ENCODE measurements around the gene RNH1.

The RNH1 gene

DNA sequence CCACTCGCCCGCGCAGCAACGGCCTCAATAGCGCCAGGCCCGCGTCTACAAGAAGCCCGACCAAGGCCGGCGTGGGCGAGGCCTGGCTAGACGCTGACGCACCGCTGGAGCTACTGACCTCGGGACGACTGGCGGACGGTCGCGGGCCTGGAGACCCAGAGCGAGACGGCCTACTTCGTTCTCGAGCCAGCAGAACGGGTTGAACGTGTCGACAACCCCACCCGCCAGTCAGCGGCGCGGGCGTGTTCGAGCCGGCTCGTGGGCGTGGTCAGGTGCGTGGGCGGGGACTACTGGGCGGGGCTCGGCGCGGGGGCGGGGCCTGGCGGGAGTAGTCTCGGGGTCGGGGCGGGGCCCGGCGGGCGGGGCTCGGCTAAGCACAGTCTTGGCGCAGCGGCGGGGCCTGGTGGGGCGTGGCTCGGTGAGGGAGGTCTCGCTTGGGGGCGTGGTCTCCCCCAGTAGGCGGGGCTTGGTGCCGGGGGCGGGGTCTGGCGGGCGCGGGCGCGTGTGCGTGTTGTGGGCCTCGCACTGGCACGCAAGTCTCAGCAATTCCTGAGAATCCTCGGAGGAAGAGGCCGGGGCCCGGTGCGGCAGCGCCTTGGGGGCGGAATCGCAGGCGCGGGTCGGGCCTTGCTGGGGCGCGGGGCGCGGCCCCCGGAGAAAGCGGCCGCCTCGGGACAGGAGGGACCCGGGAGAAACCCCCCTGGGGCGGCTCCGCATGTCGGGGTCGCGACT lies at the start of gene RNH1:
Gene RNH1 (minus strand): TSS at position 248 of the 732 bp plus-strand sequence. CDS start 5,080 bp downstream, outside the sequence.
- DNase-seq, result peak; percentile 97

DNA sequence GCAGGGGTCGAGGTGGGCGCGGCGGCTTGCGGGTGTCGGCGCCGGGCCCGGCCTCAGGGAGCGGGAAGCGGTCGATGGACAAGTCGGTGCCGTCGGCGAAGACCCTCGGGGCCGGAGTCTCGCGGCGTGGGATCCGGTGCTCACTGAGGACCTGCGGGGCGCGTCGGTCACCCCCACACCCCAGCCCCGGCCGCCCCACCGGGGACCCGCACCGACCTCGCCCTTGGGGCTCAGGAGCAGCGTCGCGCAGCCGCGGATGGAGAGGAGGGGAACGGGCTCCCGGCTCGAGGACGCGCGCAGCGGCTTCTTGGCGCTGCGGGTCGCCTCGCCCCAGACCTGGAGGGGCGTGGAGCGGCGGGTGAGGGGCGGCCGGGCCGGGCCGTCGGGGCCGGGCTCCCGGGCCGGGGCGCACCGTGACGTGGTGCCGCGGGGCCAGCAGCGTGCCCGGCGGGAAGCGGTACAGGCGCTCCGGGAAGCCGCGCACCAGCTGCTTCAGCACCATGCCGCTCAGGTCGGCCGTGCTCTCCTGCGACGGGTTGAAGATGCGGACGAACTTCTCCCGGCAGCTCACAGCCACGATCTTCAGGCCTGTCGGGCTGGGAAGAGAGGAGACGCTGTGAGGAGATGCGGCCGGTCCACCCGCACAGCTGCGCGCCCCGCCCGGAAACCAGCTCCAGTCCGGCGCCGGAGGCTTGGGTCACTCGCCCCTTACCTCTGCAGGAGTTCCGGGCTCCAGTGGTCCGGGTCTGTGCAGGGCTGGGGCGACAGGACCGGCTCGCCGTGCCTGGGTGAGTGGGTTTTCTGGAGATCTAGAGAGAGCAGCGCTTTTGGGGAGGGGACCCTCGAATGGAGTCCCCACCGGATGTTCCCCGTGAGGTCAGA lies 49.0 kb upstream of the RNH1 start:
- DNase-seq, result no peak

DNA sequence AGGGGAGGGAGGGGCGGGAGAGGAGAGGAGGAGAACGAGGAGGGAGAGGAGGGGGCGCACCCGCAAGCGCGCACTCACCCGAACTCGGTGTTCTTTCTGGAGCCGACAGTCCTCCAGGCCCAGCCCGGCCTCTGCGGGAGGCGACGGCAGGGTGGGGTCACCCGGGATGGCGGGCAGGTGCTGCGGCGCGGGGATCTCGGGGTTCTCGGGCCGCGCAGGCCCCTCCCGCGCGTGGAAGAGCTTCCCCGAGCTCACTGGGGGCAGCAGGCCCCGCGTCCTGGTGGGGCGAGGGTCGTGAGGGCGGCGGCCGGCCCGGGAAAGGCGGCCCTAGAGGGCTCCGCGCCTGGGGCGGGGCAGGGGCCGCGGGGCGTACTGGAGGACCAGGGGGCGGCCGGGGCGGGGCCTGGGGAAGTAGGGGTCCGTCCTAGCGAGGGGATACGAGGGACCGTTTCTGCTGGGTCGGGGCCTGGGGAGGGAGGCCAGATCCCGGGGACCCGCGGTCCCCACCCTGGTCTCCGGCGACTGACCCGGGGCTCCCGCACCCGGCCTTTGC lies 48.3 kb upstream of the RNH1 start:
- DNase-seq, result no peak

DNA sequence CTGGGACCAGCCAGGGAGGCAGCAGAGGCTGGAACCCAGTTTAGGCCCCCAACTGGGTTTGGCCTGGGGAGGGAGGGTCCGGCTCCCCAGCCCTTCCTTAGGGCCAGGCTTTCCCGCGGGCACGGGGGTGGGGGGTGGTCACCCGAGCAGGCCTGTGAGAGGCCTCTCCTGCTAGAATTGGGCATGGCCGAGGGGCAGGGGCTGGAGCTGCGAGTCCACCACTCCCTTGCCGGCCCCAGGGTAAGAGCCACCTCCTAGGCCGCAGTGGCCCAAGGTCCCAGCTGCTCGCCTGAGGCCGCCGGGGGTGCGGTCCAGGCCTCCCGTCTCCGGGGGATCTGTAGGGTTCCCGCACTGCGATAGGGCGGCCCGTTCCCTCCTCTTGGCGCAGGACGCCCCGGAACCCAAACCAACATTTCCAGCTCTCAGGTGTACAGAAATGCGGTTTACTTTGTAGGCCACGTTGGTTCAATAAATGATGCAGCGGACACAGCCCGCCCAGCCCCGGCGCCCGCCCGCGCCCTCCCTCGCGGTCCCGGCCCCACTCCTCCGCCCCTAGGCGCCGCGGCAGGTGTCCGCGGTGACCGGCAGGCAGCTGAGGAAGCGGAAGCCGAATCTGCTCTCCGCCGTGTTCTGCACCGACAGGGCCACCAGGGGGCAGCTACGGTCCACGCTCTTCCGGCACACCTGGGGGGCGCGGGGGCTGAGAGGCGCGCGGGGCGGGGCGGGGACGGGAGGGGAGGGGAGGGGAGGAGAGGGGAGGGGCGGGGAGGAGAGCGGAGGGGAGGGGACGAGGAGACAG lies 47.6 kb upstream of the RNH1 start:
- peak; percentile 80 for DNase-seq

DNA sequence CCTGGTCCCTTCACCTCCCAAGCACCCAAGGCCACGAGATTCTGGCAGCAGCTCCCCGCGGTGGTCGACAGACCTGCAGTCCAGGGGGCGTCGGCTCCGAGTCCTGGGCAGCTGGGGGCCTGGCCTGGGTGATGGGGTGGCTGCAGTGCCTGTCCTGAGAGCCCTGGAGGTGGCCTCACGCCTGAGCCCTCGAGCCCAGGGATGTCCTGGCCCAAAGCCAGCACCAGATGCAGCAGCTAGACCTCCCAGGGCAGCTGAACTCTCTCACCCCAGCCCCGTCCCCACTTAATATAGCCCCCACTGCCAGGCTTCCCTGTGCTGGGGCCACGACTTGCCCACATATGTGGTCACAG lies 46.9 kb upstream of the RNH1 start:
- DNase-seq, result no peak

DNA sequence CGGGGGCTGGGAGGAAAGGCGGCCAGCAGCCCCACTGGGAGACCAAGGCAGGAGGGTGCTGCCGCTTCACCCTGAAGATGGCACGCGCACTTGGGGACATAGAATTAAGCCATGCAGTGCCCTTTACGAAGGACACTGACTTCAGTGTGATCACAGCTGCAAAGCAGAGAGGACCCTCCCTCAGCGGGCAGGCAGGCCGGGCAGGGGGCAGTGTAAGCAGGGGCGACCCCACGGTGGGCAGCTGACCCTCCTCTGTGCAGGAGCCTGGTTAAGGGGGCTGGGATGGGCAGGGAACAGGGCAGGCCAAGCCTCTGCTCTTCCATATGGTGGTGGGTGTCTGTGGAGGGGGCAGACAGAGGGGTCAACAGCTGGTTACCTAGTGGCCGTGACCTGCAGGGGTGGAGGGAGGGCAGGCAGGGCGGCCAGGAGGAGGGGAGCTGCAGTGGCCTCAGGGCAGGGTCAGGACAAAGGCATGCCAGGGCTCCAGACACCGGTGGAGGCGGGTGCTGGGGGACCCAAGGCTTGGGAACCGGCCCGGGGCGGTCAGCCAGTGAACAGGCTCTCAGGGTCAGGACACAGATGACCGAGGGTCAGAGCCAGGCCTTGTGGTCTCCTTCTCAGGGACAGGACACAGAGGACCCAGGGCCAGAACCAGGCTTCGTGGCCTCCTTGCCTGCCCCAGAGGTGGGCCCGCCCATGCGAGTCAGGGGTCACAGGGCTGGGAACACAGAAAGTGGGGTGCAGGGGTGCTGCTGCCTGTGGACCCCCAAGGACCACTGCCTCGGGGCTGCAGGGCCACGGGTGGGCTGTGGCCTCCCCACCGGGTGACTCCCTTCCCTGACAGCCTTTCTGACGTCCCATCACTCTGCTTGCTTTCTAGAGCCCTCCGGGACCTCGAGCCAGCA lies 46.3 kb upstream of the RNH1 start:
- no peak for DNase-seq

DNA sequence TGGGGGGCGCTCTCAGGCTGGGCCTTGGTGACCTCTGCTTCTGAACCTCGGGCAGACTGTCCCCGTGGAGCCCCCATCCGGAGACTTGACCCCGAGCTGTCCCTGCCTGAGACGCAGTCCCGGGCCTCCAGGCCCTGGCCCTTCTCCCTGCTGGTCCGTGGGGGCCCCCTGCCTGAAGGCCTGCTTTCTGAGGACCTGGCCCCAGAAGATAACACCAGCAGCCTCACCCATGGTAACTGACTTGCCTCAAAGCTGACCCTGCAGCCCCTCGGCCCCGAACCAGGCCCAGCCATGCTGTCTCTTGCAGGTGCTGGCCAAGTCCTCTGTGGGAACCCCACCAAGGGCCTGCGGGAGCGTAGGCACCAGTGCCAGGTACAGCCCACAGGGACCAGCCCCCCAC lies 44.6 kb upstream of the RNH1 start:
- no peak for DNase-seq

DNA sequence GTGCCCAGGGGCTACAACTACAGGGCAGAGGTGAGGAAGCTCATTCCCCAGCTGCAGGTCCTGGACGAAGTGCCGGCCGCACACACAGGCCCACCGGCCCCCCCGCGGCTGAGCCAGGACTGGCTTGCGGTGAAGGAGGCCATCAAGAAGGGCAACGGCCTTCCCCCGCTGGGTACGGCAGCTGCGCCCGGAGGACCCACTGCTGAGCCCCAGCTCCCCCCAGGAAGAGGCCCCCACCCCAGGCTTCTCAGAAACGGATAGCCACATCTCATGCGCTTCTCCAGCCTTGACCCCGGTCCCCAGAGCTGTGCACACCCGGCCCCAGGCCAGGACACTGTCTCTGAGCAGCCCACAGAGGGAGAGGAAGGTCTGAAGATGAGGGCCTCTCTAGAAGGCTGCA lies 44.1 kb upstream of the RNH1 start:
- no peak for DNase-seq

DNA sequence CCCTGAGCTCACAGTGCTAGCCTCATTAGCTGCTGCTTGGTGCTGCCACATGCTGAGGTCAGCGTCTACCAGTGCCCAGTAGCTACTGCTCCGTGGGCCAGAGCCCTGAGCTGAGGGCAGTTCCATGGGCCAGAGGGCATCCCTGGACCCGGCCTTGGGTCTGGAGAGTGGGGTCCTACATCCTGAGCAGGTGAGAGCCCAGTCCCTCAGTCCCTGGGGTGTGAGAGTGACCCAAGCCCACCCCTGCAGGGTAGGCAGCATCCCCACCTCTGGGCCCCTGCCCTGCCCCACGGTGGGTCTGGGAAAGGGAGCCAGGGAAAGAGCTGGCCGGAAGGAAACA lies 43.7 kb upstream of the RNH1 start:
- DNase-seq, result no peak

DNA sequence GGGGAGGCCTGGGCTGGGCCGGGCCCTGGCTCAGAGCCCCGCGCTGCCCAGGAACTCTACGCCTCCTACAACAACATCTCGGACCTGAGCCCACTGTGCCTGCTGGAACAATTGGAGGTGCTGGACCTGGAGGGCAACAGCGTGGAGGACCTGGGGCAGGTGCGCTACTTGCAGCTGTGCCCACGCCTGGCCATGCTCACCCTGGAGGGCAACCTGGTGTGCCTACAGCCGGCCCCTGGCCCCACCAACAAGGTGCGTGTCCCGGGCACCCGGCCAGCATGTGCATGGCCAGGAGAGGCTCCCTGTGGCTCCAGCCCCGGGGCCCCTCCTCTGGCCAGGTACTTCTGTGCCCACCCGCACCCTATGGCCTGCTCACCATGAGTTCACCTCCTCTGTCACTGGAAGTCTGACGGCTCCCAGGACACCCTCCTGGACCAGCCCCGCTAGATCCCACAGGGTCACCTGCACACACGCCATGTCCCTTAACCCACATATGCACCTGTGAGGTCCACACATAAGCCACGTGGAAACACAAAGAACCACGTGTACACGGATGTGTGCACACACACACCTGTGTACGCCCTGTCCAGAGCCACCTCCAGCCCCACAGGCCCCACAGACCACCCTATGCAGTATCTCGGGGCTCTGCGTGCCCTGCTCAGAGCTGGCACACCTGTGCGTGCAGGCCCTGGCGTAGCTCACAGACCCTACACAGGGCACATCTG lies 43.1 kb upstream of the RNH1 start:
- no peak for DNase-seq

DNA sequence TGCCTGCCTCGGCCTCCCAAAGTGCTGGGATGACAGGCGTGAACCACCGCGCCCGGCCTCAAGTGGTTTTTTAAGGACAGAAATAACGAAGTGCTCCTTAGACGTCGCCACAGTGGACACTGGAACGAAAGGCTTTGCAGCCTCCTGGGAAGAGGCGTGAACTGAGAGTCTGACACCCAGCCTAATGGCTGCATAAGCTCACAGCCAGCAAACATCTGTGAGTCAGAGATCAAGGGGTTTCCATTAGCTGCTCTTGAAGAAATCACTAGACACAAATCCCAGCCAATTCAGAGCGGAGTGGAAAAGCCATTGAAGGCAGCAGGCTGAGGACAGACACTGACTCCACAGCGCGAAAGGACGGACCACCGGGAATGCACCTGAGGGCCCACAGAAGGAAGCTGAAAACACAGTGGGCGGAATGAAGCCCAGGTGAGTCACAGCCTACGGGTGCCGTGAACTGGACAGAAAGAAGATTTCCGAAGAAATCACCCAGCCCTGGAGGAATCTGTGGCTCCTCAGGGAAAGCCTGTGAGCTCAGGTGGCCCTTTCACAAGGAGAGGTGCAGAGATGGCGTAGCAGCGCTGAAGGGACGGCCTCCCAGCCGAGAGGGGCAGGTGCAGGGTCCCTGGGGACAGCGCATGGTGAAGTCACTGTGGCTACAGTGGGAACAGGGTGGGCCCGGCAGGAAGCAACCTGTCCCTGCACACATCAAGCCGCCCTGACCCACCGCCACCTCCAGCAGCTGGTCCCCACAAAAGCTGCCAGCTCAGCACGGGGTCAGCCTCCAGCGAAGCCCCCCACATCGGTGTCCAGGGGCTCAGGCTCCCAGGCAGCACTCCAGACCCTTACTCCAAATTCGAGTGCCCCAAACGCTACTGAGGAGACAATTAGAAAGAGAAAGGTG lies 41.9 kb upstream of the RNH1 start:
- DNase-seq, result no peak

DNA sequence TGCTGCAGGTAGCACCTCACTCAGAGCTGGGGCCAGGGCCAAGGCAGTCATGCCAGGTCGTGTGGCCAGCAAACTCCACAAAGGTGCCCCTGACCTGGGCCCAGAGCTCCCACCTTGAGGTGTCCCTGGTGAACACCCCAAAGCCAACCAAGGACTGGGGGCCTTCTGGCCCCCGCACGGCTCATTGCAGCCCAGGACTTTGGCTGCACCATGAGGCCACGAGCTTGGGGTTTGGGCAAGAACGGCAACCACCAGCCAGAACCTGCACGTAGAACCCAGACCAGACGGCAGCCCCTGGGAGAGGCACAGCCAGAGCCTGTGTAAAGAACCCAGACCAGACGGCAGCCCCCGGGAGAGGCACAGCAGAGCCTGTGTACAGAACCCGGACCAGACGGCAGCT lies 38.1 kb upstream of the RNH1 start:
- no peak for DNase-seq

DNA sequence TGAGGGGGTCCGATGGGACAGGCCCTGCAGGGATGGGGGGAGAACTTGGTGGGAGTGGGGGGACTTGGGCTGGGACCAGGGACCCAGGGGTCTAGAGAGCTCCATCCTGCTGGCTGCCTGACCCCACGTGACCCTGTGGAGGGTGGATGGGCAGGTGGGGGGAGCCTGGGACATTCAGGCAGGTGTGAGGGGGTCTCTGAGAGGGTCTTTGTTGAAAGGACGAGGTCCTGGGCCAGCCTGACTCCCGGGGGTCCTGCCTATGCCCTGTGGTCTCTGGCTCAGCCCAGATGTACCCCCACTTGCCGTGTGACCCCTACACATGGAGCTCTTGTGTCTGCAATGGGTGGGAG lies 37.8 kb upstream of the RNH1 start:
- no peak for DNase-seq

DNA sequence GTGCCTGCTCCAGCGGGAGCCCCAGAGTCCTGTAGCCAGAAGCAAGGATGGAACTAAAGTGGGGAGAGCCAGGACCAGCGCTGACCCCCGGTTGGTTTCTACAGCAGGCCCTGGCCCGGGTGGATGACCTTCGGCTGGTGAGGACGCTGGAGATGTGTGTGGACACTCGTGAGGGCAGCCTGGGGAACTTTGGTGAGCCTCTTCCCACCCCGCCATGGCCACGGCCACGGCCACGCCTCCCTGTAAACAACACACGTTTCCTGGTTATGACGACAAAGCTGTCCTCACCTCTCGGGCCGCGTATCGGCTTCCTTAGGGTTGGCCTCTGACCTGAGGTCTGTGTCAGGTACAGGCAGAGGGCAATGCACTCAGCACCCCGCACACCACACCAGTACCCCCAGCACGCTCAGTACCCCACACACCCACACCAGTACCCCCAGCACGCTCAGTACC lies 34.4 kb upstream of the RNH1 start:
- no peak for DNase-seq

DNA sequence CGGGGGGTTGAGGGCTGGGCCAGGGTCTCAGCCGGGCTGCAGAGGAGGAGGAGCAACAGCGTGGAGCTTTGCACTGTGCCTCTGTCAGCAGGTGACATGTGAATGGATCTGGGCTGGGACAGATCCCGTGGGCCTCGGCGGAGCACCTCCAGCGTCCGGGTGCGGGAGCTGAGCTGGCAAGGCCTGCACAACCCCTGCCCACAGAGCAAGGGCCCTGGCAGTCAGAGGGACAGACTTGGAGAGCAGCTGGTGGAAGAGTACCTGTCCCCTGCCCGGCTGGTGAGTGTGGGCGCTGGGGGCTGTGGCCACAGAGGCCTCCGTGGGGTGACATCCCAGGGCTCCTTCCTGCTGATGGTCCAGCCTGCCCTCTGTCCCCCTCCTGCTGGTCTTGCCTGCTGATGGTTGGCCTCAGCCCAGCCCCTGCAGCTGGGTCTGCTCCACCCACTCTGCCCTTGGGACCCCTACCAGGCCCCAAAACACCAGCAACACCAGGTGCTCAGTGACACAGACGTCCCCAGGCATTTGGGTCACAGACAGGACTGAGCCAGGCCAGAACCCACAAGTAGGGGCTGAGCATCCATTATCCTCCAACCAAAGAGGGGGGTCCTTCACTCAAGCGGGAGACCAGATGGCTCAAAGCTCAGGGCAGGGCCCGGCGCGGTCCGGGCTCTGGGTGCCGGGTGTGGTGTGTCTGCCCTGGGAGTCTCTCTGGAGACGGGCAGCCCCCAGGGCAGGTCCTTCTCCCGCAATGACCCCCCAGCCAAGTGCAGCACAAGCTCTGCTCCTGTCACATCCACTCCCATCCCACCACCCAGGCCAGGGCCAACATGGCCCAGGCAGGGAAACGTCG lies 33.8 kb upstream of the RNH1 start:
- no peak for DNase-seq

DNA sequence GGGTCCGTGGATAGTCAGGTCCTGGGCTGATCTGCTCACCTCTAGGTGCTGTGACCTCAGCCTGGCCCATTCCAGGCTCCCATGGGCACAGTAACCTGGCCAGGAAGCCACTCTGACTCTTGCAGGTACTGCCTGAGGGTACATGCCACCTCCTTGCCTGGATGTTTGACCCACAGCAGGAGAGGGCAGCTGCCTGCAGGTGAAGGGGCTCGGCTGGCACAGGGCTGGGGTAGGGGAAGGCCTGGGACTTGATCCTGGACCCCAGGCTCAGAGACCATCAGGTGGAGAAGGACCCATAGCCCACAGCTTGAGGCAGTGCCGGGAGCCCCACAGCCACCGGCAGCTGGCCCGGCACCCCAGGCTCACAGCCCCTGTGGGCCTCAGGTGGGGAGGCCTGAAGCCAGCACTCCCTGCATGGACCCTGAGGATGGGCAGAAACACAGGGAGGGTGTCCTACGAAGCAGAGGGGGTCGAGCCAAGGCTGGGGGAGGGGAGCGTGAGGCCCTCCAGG lies 33.0 kb upstream of the RNH1 start:
- DNase-seq, result no peak

DNA sequence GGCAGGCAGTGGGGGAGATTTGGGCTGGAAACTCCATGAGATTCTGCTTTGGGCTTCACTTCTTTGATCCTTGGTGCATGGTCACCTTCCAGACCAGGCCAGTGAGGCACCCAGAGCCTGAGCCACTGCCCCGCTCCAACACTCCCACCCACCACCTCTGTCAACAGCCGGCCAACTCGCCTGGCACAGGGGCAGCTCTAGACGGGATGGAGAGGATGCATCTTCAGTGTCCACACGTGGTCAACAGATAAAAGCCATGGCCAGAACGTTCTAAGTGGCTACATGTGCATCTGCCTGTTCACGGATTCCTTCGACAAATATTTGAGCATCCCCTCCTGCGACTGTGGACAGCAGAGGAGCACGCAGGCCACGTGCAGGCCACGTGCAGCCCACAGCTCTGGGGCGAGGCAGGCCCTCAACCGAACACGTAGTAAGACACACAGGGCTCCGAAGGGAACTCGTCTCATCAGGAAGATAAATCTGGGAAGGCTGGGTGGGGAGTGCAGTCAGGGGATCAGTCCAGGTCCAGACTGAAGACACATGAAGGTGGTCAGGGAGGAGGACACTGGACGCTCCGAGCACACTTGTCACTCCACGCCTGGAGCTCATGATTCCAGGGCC lies 31.5 kb upstream of the RNH1 start:
- DNase-seq, result no peak

DNA sequence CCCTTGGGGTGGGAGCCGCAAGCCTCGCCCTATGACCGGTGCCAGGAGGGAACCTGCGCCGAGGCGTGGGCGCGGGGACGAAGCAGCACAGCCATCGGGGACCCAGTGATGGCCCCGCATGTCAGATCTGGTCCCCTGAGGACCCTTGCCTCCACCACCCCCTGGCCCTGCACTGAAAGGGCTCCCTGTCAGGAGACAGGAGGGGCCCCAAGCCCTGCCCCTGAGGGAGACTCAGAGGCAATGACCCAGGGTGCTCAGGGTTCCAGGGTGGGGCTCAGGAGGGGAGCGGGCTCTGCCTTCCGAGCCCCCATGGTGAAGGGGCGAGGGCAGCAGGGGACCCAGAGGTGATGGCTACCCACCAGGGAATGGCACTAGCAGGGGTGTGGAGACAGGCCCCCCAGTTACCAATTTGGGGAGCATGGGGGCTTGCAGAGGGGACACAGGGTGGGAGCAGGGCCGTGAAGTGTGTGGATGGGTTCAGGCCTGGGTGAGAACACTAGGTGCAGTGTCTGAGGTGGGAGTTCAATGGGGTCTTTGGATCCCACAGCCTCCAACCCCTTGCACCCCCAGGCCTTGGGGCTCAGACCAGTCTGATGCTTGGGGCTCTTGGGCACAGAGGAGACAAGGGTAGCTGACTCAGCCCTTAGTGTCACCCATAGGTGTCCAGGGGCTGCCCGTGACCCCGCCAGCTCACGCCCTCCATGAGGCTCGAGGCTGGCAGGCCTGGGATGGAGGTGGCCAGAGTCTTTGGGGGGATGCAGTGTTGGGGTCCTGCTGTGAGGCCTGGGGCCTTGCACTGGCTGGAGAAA lies 30.8 kb upstream of the RNH1 start:
- no peak for DNase-seq
